ENCODE measurements around the gene FAM161A. TPM values are rescaled to one million over a fixed set of nuclear protein-coding genes. Genes with fewer than 3 reads are reported as not detected.
"Not testable (repeated sequence)": the region's sequence is repeated elsewhere in the genome, so short reads cannot be mapped to it uniquely, and the experiment has no call there.

FAM161A gene
- total RNA-seq = 1.1 TPM

GRCh38 chr2:61853847-61854563, at the start of gene FAM161A:
Gene FAM161A, minus strand, starts transcription at chr2:61854060. Its CDS starts 19 bp downstream, at chr2:61854041.
- peak; percentile 47 to 89 (median 85) for DNase-seq (ENCODE audit: low read depth in 2 of 3, low spot score in 2 of 3)

GRCh38 chr2:61900281-61900680, 46.4 kb upstream of the FAM161A start:
- DNase-seq (ENCODE audit: low read depth in 2 of 3, low spot score in 2 of 3) = no peak

GRCh38 chr2:61898810-61899209, 45.0 kb upstream of the FAM161A start:
- peak in 1 of 3 donors; percentile 49 for DNase-seq (ENCODE audit: low read depth in 2 of 3, low spot score in 2 of 3)

- DNase-seq (ENCODE audit: low read depth in 2 of 3, low spot score in 2 of 3) = peak; percentile 91 to 98 (median 92)
Measured at GRCh38 chr2:61888267-61889055, 34.6 kb upstream of the FAM161A start, which contains the start of gene CCT4. Gene CCT4, minus strand, starts transcription at chr2:61888656. Its CDS starts 149 bp downstream, at chr2:61888507.

GRCh38 chr2:61887717-61888266, 33.9 kb upstream of the FAM161A start:
- DNase-seq (ENCODE audit: low read depth in 2 of 3, low spot score in 2 of 3) = no peak

GRCh38 chr2:61885896-61886603, 32.2 kb upstream of the FAM161A start:
- no peak for DNase-seq (ENCODE audit: low read depth in 2 of 3, low spot score in 2 of 3)

- DNase-seq (ENCODE audit: low read depth in 2 of 3, low spot score in 2 of 3) = no peak
Measured at GRCh38 chr2:61882850-61883249, 29.0 kb upstream of the FAM161A start.

GRCh38 chr2:61879351-61879750, 25.5 kb upstream of the FAM161A start:
- DNase-seq (ENCODE audit: low read depth in 2 of 3, low spot score in 2 of 3) = not testable (repeated sequence)

GRCh38 chr2:61878761-61879160, 24.9 kb upstream of the FAM161A start:
- DNase-seq (ENCODE audit: low read depth in 2 of 3, low spot score in 2 of 3) = no peak

- DNase-seq (ENCODE audit: low read depth in 2 of 3, low spot score in 2 of 3) = no peak
Measured at GRCh38 chr2:61877571-61878245, 23.8 kb upstream of the FAM161A start.

- no peak for DNase-seq (ENCODE audit: low read depth in 2 of 3, low spot score in 2 of 3)
Measured at GRCh38 chr2:61876400-61876799, 22.5 kb upstream of the FAM161A start.

GRCh38 chr2:61866482-61867089, 12.7 kb upstream of the FAM161A start:
- DNase-seq (ENCODE audit: low read depth in 2 of 3, low spot score in 2 of 3) = not testable (repeated sequence)

GRCh38 chr2:61862085-61862484, 8.2 kb upstream of the FAM161A start:
- no peak for DNase-seq (ENCODE audit: low read depth in 2 of 3, low spot score in 2 of 3)

- peak in 1 of 3 donors; percentile 3 for DNase-seq (ENCODE audit: low read depth in 2 of 3, low spot score in 2 of 3)
Measured at GRCh38 chr2:61857224-61857623, 3.4 kb upstream of the FAM161A start.

- no peak for DNase-seq (ENCODE audit: low read depth in 2 of 3, low spot score in 2 of 3)
Measured at GRCh38 chr2:61855318-61855613, 1.4 kb upstream of the FAM161A start.

GRCh38 chr2:61854564-61855317, 881 bp upstream of the FAM161A start:
- peak; percentile 74 to 99 (median 96) for DNase-seq (ENCODE audit: low read depth in 2 of 3, low spot score in 2 of 3)

GRCh38 chr2:61853086-61853846, 594 bp downstream of the FAM161A start:
- peak in 2 of 3 donors; percentile 5 to 14 for DNase-seq (ENCODE audit: low read depth in 2 of 3, low spot score in 2 of 3)

GRCh38 chr2:61851270-61851669, 2.6 kb downstream of the FAM161A start:
- DNase-seq (ENCODE audit: low read depth in 2 of 3, low spot score in 2 of 3) = not testable (repeated sequence)

- DNase-seq (ENCODE audit: low read depth in 2 of 3, low spot score in 2 of 3) = no peak
Measured at GRCh38 chr2:61845320-61845719, 8.5 kb downstream of the FAM161A start.
